IMR-90 (cell line): ENCODE measurements around the gene CHRD.

Experiments used
- CHD1 ChIP-seq: IDR thresholded peaks from 2 replicates; pipeline ENCODE4 v1.6.1; 2012; ENCODE audit warnings: low read depth, low read length, improper control_type of control experiment
- MAFK ChIP-seq: IDR thresholded peaks from 2 replicates; pipeline ENCODE4 v1.6.1; 2012; ENCODE audit warnings: low read depth, low read length, improper control_type of control experiment
- NFE2L2 ChIP-seq: fragments of 150-350 bp; IDR thresholded peaks from 2 replicates; pipeline ENCODE4 v1.6.1; 2016; ENCODE audit warnings: low read depth, mild to moderate bottlenecking, low read length
- POLR2A ChIP-seq: IDR thresholded peaks from 2 replicates; pipeline ENCODE4 v1.6.1; 2012; ENCODE audit warnings: mild to moderate bottlenecking, low read depth, low read length
- RCOR1 ChIP-seq: IDR thresholded peaks from 2 replicates; pipeline ENCODE4 v1.6.1; 2012; ENCODE audit warnings: mild to moderate bottlenecking, low read length, improper control_type of control experiment; ENCODE audit not compliant: insufficient replicate concordance
- RFX5 ChIP-seq: IDR thresholded peaks from 2 replicates; pipeline ENCODE4 v1.8.0; 2012; ENCODE audit warnings: low read depth, mild to moderate bottlenecking, low read length, moderate library complexity
- SMC3 ChIP-seq: fragments of 150-350 bp; IDR thresholded peaks from 2 replicates; pipeline ENCODE4 v1.6.1; 2016; ENCODE audit warnings: low read depth, mild to moderate bottlenecking, antibody characterized with exemption, low read length, moderate library complexity
- TF ChIP-seq, protein P1 (sequence below): conservative IDR thresholded peaks from 2 replicates; pipeline ENCODE4 v1.5.1; 2012; ENCODE audit warnings: mild to moderate bottlenecking, low read depth, low read length, improper control_type of control experiment
- TF ChIP-seq, protein P2 (sequence below): fragments of 150-350 bp; IDR thresholded peaks from 2 replicates; pipeline ENCODE4 v1.6.1; 2017; ENCODE audit warnings: mild to moderate bottlenecking, antibody characterized with exemption, low read length, low read depth

- no peak for TF ChIP-seq SMC3
- TF ChIP-seq NFE2L2, result no peak
- TF ChIP-seq CHD1, result no peak
- TF ChIP-seq, protein P1, sequence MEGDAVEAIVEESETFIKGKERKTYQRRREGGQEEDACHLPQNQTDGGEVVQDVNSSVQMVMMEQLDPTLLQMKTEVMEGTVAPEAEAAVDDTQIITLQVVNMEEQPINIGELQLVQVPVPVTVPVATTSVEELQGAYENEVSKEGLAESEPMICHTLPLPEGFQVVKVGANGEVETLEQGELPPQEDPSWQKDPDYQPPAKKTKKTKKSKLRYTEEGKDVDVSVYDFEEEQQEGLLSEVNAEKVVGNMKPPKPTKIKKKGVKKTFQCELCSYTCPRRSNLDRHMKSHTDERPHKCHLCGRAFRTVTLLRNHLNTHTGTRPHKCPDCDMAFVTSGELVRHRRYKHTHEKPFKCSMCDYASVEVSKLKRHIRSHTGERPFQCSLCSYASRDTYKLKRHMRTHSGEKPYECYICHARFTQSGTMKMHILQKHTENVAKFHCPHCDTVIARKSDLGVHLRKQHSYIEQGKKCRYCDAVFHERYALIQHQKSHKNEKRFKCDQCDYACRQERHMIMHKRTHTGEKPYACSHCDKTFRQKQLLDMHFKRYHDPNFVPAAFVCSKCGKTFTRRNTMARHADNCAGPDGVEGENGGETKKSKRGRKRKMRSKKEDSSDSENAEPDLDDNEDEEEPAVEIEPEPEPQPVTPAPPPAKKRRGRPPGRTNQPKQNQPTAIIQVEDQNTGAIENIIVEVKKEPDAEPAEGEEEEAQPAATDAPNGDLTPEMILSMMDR, result no peak
- no peak for TF ChIP-seq RCOR1
- no peak for TF ChIP-seq POLR2A
- TF ChIP-seq, protein P2, sequence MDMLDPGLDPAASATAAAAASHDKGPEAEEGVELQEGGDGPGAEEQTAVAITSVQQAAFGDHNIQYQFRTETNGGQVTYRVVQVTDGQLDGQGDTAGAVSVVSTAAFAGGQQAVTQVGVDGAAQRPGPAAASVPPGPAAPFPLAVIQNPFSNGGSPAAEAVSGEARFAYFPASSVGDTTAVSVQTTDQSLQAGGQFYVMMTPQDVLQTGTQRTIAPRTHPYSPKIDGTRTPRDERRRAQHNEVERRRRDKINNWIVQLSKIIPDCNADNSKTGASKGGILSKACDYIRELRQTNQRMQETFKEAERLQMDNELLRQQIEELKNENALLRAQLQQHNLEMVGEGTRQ, result no peak
- TF ChIP-seq RFX5, result no peak
- no peak for TF ChIP-seq MAFK
Observed at GRCh38 chr3:184348057-184348382, 31.8 kb upstream of the CHRD start.
